ENCODE results near the gene NDFIP1. TPM values are rescaled to one million over a fixed set of nuclear protein-coding genes. Genes with fewer than 3 reads are reported as not detected.
"Not testable (repeated sequence)": the region's sequence is repeated elsewhere in the genome, so short reads cannot be mapped to it uniquely, and the experiment has no call there.

The NDFIP1 gene
- total RNA-seq, 3 donors from 2014 or later, result 45.7 to 53.2 (median 49.4) TPM

DNA sequence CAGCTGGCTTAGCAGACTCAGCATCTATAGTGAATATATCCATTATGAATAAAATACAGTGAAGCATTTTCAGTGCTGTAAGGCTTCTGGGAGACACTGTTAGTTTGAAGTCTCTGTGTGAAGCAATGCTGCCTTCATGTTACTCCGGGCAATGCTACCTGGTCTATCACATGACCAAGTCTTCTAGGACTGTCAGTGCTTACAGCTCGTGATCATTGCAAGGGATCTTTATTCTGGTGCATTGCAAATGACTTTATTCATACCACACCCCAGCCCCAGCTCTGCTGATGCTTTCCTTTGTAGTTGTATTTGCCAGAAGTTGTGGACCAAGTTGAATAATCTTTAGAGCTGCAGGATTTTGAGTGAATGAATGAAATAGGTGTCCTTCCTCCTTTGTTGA lies 21.9 kb upstream of the NDFIP1 start:
- Histone ChIP-seq H3K4me3 (no peak overlapping the region), H3K4me1 (ENCODE audit: low read depth) (no peaks in the 10 kb centered on the region), H3K9me3 (no peaks in the 10 kb centered on the region), H3K36me3 (ENCODE audit: low read depth) (no peaks in the 10 kb centered on the region)
- TF ChIP-seq, protein P1, sequence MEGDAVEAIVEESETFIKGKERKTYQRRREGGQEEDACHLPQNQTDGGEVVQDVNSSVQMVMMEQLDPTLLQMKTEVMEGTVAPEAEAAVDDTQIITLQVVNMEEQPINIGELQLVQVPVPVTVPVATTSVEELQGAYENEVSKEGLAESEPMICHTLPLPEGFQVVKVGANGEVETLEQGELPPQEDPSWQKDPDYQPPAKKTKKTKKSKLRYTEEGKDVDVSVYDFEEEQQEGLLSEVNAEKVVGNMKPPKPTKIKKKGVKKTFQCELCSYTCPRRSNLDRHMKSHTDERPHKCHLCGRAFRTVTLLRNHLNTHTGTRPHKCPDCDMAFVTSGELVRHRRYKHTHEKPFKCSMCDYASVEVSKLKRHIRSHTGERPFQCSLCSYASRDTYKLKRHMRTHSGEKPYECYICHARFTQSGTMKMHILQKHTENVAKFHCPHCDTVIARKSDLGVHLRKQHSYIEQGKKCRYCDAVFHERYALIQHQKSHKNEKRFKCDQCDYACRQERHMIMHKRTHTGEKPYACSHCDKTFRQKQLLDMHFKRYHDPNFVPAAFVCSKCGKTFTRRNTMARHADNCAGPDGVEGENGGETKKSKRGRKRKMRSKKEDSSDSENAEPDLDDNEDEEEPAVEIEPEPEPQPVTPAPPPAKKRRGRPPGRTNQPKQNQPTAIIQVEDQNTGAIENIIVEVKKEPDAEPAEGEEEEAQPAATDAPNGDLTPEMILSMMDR (IDR thresholded peaks at IDR 0.05), result no peak
- DNase-seq (no peak), ATAC-seq (no peak)
- intact Hi-C loops (cut with DNase I, micrococcal nuclease), result no loop called here

DNA sequence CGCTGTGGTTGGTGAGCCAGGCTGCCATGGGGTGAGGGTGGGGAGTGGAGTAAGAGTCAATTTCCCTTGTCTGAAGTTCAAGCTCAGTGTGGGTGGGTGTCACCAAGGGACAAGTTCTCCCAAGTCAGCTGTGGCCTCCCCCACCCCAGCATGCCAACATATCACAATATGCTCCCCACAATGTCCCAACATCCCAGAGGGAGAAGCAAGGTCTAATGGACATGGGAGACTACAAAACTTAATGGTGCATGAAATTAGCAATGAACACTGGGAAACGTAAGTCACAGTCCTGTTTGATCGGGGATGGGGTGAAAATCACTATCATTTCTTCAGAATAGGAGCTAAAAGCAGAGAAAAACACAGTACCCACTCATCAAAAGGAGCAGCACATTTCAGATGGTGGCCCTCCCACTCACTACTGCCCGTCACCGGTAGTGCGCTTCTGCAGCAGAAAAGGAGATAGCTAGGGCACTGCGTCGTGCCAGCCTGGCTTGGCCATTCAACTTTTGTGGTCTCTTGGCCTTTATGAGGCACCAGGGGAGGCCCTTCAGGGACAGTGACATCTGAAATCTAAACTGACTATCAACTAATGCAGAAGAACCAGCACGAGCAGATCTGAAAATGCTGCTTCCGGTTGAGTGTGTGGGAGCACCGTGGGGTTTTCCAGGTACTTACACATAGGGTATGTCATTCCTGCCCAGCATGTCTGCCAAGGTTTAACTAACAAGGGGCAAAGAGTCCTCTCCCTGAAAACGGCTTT lies 20.5 kb upstream of the NDFIP1 start:
- intact Hi-C loops (cut with DNase I, micrococcal nuclease), result no loop called here
- no peaks in the 10 kb centered on the region for H3K9me3 ChIP-seq
- no peaks in the 10 kb centered on the region for H3K36me3 ChIP-seq (ENCODE audit: low read depth)
- TF ChIP-seq, protein P1 (IDR thresholded peaks at IDR 0.05), result no peak
- H3K4me1 ChIP-seq (ENCODE audit: low read depth), result no peaks in the 10 kb centered on the region
- no peak for ATAC-seq
- no peak for DNase-seq
- H3K4me3 ChIP-seq, result no peak overlapping the region

DNA sequence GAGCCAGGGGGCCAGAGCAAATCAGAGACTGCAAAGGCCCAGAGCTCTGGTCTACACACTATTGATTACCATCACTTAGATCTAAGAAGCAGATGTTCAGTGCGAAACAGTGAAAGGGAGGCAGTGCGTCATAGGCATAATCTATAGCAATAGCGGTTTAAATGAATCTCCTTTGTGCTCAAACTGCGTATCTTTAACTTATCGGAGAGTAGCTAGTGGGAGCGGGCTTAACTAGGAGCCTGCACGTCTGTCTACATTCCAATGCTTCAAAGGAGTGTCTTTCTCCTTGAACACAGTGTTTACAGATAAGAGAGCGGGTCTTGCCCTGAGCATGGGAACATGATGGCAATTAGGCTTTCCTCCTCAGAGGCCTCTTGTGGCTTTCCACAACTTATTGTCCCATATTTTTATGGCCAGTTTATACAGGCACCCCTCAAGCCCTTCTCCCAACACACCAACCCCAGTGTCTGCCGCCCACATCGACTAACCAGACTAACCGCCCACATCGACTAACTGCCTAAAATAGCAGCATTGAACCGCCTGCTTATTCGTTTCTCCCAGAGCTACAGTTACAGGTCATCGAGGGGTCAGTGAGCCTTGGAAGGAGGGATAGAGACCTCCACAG lies 19.6 kb upstream of the NDFIP1 start:
- ATAC-seq, result not testable (repeated sequence)

DNA sequence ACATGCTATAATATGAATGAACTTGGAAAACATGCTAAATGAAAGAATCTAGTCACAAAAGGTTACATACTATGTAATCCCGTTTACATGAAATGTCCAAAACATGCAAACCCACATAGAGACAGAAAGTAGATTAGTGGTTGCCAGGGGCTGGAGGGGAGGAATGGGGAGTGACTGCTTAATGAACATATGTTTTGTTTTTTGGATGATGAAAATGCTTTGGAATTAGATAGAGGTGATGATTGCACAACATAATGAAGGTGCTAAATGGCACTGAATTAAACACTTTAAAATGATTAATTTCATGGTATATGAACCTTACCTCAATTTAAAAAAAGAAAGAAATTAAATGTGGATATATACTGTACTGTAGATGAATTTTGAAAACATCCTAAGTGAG lies 17.6 kb upstream of the NDFIP1 start:
- no peaks in the 10 kb centered on the region for H3K9me3 ChIP-seq
- no peak overlapping the region for H3K4me3 ChIP-seq
- intact Hi-C loops (cut with DNase I, micrococcal nuclease), result no loop called here
- DNase-seq, result no peak
- no peaks in the 10 kb centered on the region for H3K4me1 ChIP-seq (ENCODE audit: low read depth)
- TF ChIP-seq, protein P1 (IDR thresholded peaks at IDR 0.05), result no peak
- H3K36me3 ChIP-seq (ENCODE audit: low read depth), result no peaks in the 10 kb centered on the region
- ATAC-seq, result no peak

More for the DNA sequence above, 19.6 kb upstream of the NDFIP1 start:
- DNase-seq; H3K9me3 ChIP-seq; H3K4me1 ChIP-seq (ENCODE audit: low read depth); H3K36me3 ChIP-seq (ENCODE audit: low read depth); H3K4me3 ChIP-seq; intact Hi-C loops (cut with DNase I, micrococcal nuclease): not testable (repeated sequence)

DNA sequence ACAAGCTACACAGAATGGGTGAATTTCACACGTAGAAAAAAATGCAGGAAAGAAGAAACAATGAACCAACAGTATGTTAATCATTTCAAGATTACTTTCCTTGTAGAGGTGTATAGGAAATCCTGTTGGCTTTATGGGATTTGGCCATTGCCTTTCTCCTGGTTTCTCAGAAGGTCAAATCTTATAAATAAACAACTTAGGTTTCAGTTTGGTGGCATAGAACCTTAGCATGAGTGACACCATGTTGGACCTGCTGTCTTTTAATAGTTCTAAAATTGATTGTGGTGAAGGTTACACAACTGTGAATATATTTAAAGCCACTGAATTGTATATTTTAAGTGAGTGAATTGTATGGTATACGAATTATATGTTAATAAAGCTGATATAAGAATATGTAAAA lies 16.7 kb upstream of the NDFIP1 start:
- TF ChIP-seq, protein P1 (IDR thresholded peaks at IDR 0.05), result no peak
- H3K4me1 ChIP-seq (ENCODE audit: low read depth), result no peaks in the 10 kb centered on the region
- H3K4me3 ChIP-seq, result no peak overlapping the region
- intact Hi-C loops (cut with DNase I, micrococcal nuclease), result no loop called here
- H3K36me3 ChIP-seq (ENCODE audit: low read depth), result no peaks in the 10 kb centered on the region
- no peaks in the 10 kb centered on the region for H3K9me3 ChIP-seq
- no peak for DNase-seq
- ATAC-seq, result no peak

DNA sequence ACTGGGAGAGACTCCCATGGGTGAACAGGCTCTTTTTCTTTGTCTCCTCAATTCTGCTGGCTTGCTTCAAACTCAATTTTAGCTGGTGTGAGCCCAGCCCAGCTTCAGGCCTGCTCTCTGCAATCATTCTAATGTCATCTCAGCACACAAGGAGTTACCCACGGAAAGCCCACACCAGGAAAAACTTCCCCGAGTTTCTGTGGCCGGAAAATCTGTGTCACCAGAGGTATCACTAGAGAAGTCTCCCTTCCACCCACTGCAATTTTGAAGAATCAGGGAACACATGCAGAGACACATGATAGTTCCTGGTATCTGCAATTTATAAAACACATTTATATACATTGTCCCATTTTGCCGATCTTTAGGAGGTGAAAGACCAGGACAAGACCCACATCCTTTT lies 13.5 kb upstream of the NDFIP1 start:
- Histone ChIP-seq H3K4me1 (ENCODE audit: low read depth) (no peaks in the 10 kb centered on the region), H3K36me3 (ENCODE audit: low read depth) (no peaks in the 10 kb centered on the region), H3K4me3 (no peak overlapping the region), H3K9me3 (no peaks in the 10 kb centered on the region)
- intact Hi-C loops (cut with DNase I, micrococcal nuclease), result no loop called here
- ATAC-seq, result no peak
- TF ChIP-seq, protein P1 (IDR thresholded peaks at IDR 0.05), result no peak
- no peak for DNase-seq

Measured in mucosa of descending colon (tissue), 3 donors.